KG1 (cell line): Measurements from ENCODE around the gene HRAS.

Source experiments
- DNase-seq: peaks from one replicate; lab custom pipeline; 2025; lab: John Stamatoyannopoulos, UW

The HRAS gene

GRCh38 chr11:553083-553987 is 18.0 kb upstream of the HRAS start:
- no peak for DNase-seq

GRCh38 chr11:551596-551995 is 16.2 kb upstream of the HRAS start:
- no peak for DNase-seq

GRCh38 chr11:551131-551530 is 15.8 kb upstream of the HRAS start:
- no peak for DNase-seq

GRCh38 chr11:550746-551085 is 15.3 kb upstream of the HRAS start:
- no peak for DNase-seq

- no peak for DNase-seq
Observed at GRCh38 chr11:550021-550745, 14.8 kb upstream of the HRAS start.

GRCh38 chr11:548700-549603 is 13.6 kb upstream of the HRAS start:
- DNase-seq, result no peak

GRCh38 chr11:545171-545570 is 9.8 kb upstream of the HRAS start:
- no peak for DNase-seq

GRCh38 chr11:544817-545166 is 9.4 kb upstream of the HRAS start:
- DNase-seq, result no peak

- no peak for DNase-seq
Observed at GRCh38 chr11:541433-541885, 6.1 kb upstream of the HRAS start.

GRCh38 chr11:540583-541432 is 5.4 kb upstream of the HRAS start:
- DNase-seq, result no peak

GRCh38 chr11:539971-540481 is 4.7 kb upstream of the HRAS start:
- DNase-seq, result no peak

GRCh38 chr11:538431-539051 is 3.2 kb upstream of the HRAS start:
- no peak for DNase-seq

- no peak for DNase-seq
Observed at GRCh38 chr11:537622-538430, 2.5 kb upstream of the HRAS start.

- DNase-seq, result no peak
Observed at GRCh38 chr11:536841-537621, 1.7 kb upstream of the HRAS start, which contains the start of gene LRRC56. Gene LRRC56 (plus strand): TSS chr11:537527. CDS start chr11:540685, 3,158 bp downstream.

- DNase-seq, result no peak
Observed at GRCh38 chr11:535210-535518, 212 bp downstream of the HRAS start.

- no peak for DNase-seq
Observed at GRCh38 chr11:534396-535209, 773 bp downstream of the HRAS start.

- DNase-seq, result no peak
Observed at GRCh38 chr11:533586-534395, 1.6 kb downstream of the HRAS start.
